WTC11 (cell line): ENCODE data around the gene HTRA2. TPM values are rescaled to one million over a fixed set of nuclear protein-coding genes. Genes with fewer than 3 reads are reported as not detected.

Source experiments
- AR ChIP-seq: fragments of 250-450 bp; sonication (Bioruptor Pico); IDR thresholded peaks from 2 replicates; pipeline ENCODE4 v1.9.0; 2021; ENCODE audit warnings: mild to moderate bottlenecking
- ATF2 ChIP-seq: sonication (generic); formaldehyde crosslinking; IDR thresholded peaks from 2 replicates; pipeline ENCODE4 v1.8.1; 2022; ENCODE audit warnings: low read depth, missing genetic modification reagents, borderline replicate concordance
- CDX4 ChIP-seq: fragments of 250-450 bp; sonication (Bioruptor Pico); IDR thresholded peaks from 2 replicates; pipeline ENCODE4 v1.9.0; 2021; ENCODE audit warnings: moderate library complexity, mild to moderate bottlenecking, inconsistent platforms, borderline replicate concordance
- CTCF ChIP-seq: fragments of 200-600 bp; IDR thresholded peaks from 2 replicates; pipeline ENCODE4 v1.8.0; 2022; ENCODE audit warnings: antibody characterized with exemption
- E2F4 ChIP-seq: sonication (generic); formaldehyde crosslinking; IDR thresholded peaks from 2 replicates; pipeline ENCODE4 v1.8.1; 2022; ENCODE audit warnings: low read depth, mild to moderate bottlenecking, moderate library complexity, missing genetic modification reagents, borderline replicate concordance
- ELF4 ChIP-seq: sonication (generic); formaldehyde crosslinking; IDR thresholded peaks from 2 replicates; pipeline ENCODE4 v1.8.1; 2022; ENCODE audit warnings: low read depth, mild to moderate bottlenecking, moderate library complexity, missing genetic modification reagents
- ERG ChIP-seq: fragments of 250-450 bp; sonication (Bioruptor Pico); IDR thresholded peaks from 2 replicates; pipeline ENCODE4 v1.8.0; 2021; ENCODE audit warnings: mild to moderate bottlenecking
- FOXK1 ChIP-seq: sonication (generic); formaldehyde crosslinking; IDR thresholded peaks from 2 replicates; pipeline ENCODE4 v1.8.0; 2022; ENCODE audit warnings: mild to moderate bottlenecking, moderate library complexity, missing genetic modification reagents
- FOXP4 ChIP-seq: sonication (generic); formaldehyde crosslinking; IDR thresholded peaks from 2 replicates; pipeline ENCODE4 v1.8.0; 2022; ENCODE audit warnings: mild to moderate bottlenecking, missing genetic modification reagents
- GTF2I ChIP-seq: fragments of 250-450 bp; sonication (Bioruptor Pico); conservative IDR thresholded peaks from 2 replicates; pipeline ENCODE4 v1.4.0; 2021; ENCODE audit warnings: mild to moderate bottlenecking
- NFYB ChIP-seq: sonication (generic); formaldehyde crosslinking; conservative IDR thresholded peaks from 2 replicates; pipeline ENCODE4 v1.8.0; 2022; ENCODE audit warnings: low read depth, missing genetic modification reagents
- NR1H2 ChIP-seq: sonication (generic); formaldehyde crosslinking; IDR thresholded peaks from 2 replicates; pipeline ENCODE4 v1.9.0; 2021; ENCODE audit warnings: mild to moderate bottlenecking, moderate library complexity, missing genetic modification reagents
- OVOL2 ChIP-seq: fragments of 250-450 bp; sonication (Bioruptor Pico); IDR thresholded peaks from 2 replicates; pipeline ENCODE4 v1.9.0; 2021; ENCODE audit warnings: mild to moderate bottlenecking, borderline replicate concordance
- RORB ChIP-seq: fragments of 250-450 bp; sonication (Bioruptor Pico); IDR thresholded peaks from 2 replicates; pipeline ENCODE4 v1.9.0; 2021; ENCODE audit warnings: mild to moderate bottlenecking
- TCF7 ChIP-seq: sonication (generic); formaldehyde crosslinking; IDR thresholded peaks from 2 replicates; pipeline ENCODE4 v1.8.0; 2022; ENCODE audit warnings: mild to moderate bottlenecking, low read depth, missing genetic modification reagents, moderate library complexity
- USF2 ChIP-seq: sonication (generic); formaldehyde crosslinking; IDR thresholded peaks from 2 replicates; pipeline ENCODE4 v1.8.1; 2023; ENCODE audit warnings: mild to moderate bottlenecking, missing genetic modification reagents, moderate library complexity
- ZBTB21 ChIP-seq: sonication (generic); formaldehyde crosslinking; IDR thresholded peaks from 2 replicates; pipeline ENCODE4 v1.8.1; 2023; ENCODE audit warnings: mild to moderate bottlenecking, missing genetic modification reagents, borderline replicate concordance
- ZMAT4 ChIP-seq: fragments of 250-450 bp; sonication (Bioruptor Pico); IDR thresholded peaks from 2 replicates; pipeline ENCODE4 v1.9.0; 2021; ENCODE audit warnings: mild to moderate bottlenecking
- ZNF232 ChIP-seq: sonication (generic); formaldehyde crosslinking; IDR thresholded peaks from 2 replicates; pipeline ENCODE4 v1.8.0; 2022; ENCODE audit warnings: mild to moderate bottlenecking, missing genetic modification reagents
- ZNF512 ChIP-seq: sonication (generic); formaldehyde crosslinking; IDR thresholded peaks from 2 replicates; pipeline ENCODE4 v1.8.1; 2022; ENCODE audit warnings: missing genetic modification reagents, borderline replicate concordance
- ZNF671 ChIP-seq: fragments of 250-450 bp; sonication (Bioruptor Pico); IDR thresholded peaks from 2 replicates; pipeline ENCODE4 v1.8.0; 2021; ENCODE audit warnings: mild to moderate bottlenecking
- total RNA-seq: library from RNA; stranded (reverse); gene quantifications from 3 replicates; pipeline ENCODE4 v1.2.3, GENCODE V29; 2021

HTRA2 gene
- total RNA-seq, 1 experiment from 2014 or later, result 30.0 TPM

GRCh38 chr2:74529357-74530238, at the start of gene HTRA2, which contains the start of gene AUP1 (continued):
- TF ChIP-seq FOXP4 (0 out of 2 replicates have a peak, but pooled peaks have one; percentile 66), ERG (CRISPR knock-in tag) (no peak), NR1H2 (CRISPR knock-in tag) (no peak), ATF2 (no peak), USF2 (CRISPR knock-in tag) (no peak; the same call in 1 of the 2 replicates), ZMAT4 (no peak), ELF4 (CRISPR knock-in tag) (0 out of 2 replicates have a peak, but pooled peaks have one; percentile 67), RORB (CRISPR knock-in tag) (no peak), OVOL2 (CRISPR knock-in tag) (no peak), NFYB (CRISPR knock-in tag) (no peak), GTF2I (no peak), CTCF (no peak), ZNF232 (peak; percentile 78; the same call in 1 of the 2 replicates), FOXK1 (CRISPR knock-in tag) (no peak), TCF7 (CRISPR knock-in tag) (no peak), AR (CRISPR knock-in tag) (no peak), ZNF512 (CRISPR knock-in tag) (no peak), E2F4 (CRISPR knock-in tag) (no peak), ZNF671 (CRISPR knock-in tag) (no peak), CDX4 (CRISPR knock-in tag) (no peak), ZBTB21 (CRISPR knock-in tag) (no peak)
